Measurements from ENCODE around the gene PCSK1. TPM values are rescaled to one million over a fixed set of nuclear protein-coding genes. Genes with fewer than 3 reads are reported as not detected.

Gene PCSK1
- total and polyA plus RNA-seq, 2 of the 8 experiments (the other 6 are each of a cell fraction or from before 2014, with no cell fraction given), result 1.3 to 3.2 TPM

DNA sequence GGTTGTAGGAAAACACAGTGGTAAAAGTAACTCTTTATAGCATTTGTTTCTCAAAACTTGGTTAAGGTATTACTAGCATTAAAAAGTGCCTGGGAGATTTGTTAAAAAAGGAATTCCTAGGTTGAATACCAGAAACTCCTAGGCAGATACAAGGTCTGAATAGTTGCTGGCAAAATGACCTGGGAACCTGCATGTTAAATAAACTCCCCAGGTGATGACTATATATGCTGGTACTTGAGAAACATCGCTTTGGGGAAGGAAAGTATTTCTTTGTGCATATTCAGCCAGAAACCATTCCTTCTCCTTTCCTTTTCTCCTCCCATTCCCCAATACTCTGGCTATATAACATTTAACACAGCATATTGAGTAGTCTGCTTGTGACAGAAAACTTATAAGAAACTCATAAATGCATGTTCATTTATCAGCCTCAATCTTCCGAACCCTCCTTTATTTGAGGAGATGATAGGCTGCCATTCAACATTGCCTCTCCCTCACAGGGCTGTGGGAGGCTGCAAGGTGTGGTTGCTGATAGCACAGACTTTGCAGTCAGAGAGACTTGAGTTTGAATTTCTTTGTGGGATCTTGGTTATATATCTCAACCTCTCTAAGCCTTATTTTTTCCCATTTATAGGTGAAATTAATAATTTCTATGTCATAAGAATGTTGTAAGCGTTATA, 28.7 kb downstream of the PCSK1 start (continued):
- TF ChIP-seq, protein P1, sequence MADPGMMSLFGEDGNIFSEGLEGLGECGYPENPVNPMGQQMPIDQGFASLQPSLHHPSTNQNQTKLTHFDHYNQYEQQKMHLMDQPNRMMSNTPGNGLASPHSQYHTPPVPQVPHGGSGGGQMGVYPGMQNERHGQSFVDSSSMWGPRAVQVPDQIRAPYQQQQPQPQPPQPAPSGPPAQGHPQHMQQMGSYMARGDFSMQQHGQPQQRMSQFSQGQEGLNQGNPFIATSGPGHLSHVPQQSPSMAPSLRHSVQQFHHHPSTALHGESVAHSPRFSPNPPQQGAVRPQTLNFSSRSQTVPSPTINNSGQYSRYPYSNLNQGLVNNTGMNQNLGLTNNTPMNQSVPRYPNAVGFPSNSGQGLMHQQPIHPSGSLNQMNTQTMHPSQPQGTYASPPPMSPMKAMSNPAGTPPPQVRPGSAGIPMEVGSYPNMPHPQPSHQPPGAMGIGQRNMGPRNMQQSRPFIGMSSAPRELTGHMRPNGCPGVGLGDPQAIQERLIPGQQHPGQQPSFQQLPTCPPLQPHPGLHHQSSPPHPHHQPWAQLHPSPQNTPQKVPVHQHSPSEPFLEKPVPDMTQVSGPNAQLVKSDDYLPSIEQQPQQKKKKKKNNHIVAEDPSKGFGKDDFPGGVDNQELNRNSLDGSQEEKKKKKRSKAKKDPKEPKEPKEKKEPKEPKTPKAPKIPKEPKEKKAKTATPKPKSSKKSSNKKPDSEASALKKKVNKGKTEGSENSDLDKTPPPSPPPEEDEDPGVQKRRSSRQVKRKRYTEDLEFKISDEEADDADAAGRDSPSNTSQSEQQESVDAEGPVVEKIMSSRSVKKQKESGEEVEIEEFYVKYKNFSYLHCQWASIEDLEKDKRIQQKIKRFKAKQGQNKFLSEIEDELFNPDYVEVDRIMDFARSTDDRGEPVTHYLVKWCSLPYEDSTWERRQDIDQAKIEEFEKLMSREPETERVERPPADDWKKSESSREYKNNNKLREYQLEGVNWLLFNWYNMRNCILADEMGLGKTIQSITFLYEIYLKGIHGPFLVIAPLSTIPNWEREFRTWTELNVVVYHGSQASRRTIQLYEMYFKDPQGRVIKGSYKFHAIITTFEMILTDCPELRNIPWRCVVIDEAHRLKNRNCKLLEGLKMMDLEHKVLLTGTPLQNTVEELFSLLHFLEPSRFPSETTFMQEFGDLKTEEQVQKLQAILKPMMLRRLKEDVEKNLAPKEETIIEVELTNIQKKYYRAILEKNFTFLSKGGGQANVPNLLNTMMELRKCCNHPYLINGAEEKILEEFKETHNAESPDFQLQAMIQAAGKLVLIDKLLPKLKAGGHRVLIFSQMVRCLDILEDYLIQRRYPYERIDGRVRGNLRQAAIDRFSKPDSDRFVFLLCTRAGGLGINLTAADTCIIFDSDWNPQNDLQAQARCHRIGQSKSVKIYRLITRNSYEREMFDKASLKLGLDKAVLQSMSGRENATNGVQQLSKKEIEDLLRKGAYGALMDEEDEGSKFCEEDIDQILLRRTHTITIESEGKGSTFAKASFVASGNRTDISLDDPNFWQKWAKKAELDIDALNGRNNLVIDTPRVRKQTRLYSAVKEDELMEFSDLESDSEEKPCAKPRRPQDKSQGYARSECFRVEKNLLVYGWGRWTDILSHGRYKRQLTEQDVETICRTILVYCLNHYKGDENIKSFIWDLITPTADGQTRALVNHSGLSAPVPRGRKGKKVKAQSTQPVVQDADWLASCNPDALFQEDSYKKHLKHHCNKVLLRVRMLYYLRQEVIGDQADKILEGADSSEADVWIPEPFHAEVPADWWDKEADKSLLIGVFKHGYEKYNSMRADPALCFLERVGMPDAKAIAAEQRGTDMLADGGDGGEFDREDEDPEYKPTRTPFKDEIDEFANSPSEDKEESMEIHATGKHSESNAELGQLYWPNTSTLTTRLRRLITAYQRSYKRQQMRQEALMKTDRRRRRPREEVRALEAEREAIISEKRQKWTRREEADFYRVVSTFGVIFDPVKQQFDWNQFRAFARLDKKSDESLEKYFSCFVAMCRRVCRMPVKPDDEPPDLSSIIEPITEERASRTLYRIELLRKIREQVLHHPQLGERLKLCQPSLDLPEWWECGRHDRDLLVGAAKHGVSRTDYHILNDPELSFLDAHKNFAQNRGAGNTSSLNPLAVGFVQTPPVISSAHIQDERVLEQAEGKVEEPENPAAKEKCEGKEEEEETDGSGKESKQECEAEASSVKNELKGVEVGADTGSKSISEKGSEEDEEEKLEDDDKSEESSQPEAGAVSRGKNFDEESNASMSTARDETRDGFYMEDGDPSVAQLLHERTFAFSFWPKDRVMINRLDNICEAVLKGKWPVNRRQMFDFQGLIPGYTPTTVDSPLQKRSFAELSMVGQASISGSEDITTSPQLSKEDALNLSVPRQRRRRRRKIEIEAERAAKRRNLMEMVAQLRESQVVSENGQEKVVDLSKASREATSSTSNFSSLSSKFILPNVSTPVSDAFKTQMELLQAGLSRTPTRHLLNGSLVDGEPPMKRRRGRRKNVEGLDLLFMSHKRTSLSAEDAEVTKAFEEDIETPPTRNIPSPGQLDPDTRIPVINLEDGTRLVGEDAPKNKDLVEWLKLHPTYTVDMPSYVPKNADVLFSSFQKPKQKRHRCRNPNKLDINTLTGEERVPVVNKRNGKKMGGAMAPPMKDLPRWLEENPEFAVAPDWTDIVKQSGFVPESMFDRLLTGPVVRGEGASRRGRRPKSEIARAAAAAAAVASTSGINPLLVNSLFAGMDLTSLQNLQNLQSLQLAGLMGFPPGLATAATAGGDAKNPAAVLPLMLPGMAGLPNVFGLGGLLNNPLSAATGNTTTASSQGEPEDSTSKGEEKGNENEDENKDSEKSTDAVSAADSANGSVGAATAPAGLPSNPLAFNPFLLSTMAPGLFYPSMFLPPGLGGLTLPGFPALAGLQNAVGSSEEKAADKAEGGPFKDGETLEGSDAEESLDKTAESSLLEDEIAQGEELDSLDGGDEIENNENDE (IDR thresholded peaks at IDR 0.05; ENCODE audit: insufficient replicate concordance, low read length), result no peak
- no peak for TF ChIP-seq EGR1 (IDR thresholded peaks at IDR 0.05; ENCODE audit: borderline replicate concordance, low read depth, low read length)
- no peak for TF ChIP-seq SP4 (IDR thresholded peaks at IDR 0.05; ENCODE audit: low read length)
- TF ChIP-seq EP300 (IDR thresholded peaks at IDR 0.05; ENCODE audit: borderline replicate concordance in 1 of 2, low read depth in 2 of 2, low read length in 2 of 2), result no peak
- TF ChIP-seq YY1 (IDR thresholded peaks at IDR 0.05; ENCODE audit: low read depth, low read length), result no peak
- TF ChIP-seq CHD2 (IDR thresholded peaks at IDR 0.05; ENCODE audit: low read length), result no peak
- no peak for TF ChIP-seq SIN3A (conservative IDR thresholded peaks at IDR 0.05 in 1 of 2, IDR thresholded peaks at IDR 0.05 in 1 of 2; ENCODE audit: low read depth in 1 of 2, low read length in 2 of 2)
- TF ChIP-seq TCF12 (IDR thresholded peaks at IDR 0.05; ENCODE audit: low read depth, low read length), result no peak
- no peak for TF ChIP-seq CHD1 (IDR thresholded peaks at IDR 0.05; ENCODE audit: low read depth, low read length)

Data from H1 (cell line).